Endodermal cell (in vitro differentiated cells): ENCODE measurements around the gene EIF4A2. TPM values are rescaled to one million over a fixed set of nuclear protein-coding genes. Genes with fewer than 3 reads are reported as not detected.
"Not testable (repeated sequence)": the region's sequence is repeated elsewhere in the genome, so short reads cannot be mapped to it uniquely, and the experiment has no call there.

Experiments
- DNase-seq: peaks from one replicate; pipeline ENCODE4 v3.0.0-alpha.2; 2017
- H3K27ac ChIP-seq: 2 replicates; pipeline ENCODE4 v1.5.1; 2013; ENCODE audit warnings: mild to moderate bottlenecking, low read depth, low read length, moderate library complexity
- H3K27me3 ChIP-seq: 2 replicates; pipeline ENCODE4 v1.6.1; 2013; ENCODE audit warnings: mild to moderate bottlenecking, low read length, moderate library complexity; ENCODE audit not compliant: insufficient read depth, control insufficient read depth, poor library complexity, severe bottlenecking
- H3K36me3 ChIP-seq: 2 replicates; pipeline ENCODE4 v1.7.0; 2013; ENCODE audit warnings: mild to moderate bottlenecking, low read length, moderate library complexity; ENCODE audit not compliant: control insufficient read depth, insufficient read depth
- H3K4me1 ChIP-seq: one replicate; pipeline ENCODE4 v1.7.0; 2013; ENCODE audit warnings: low read length; ENCODE audit not compliant: control insufficient read depth, insufficient read depth
- H3K4me3 ChIP-seq: 2 replicates; pipeline ENCODE4 v1.5.1; 2013; ENCODE audit warnings: mild to moderate bottlenecking, low read length, moderate library complexity
- H3K9ac ChIP-seq: 2 replicates; pipeline ENCODE4 v1.6.1; 2013; ENCODE audit warnings: mild to moderate bottlenecking, low read length, moderate library complexity; ENCODE audit not compliant: poor library complexity, severe bottlenecking; ENCODE audit errors: extremely low read depth
- H3K9me3 ChIP-seq: 2 replicates; pipeline ENCODE4 v1.6.1; 2013; ENCODE audit warnings: mild to moderate bottlenecking, low read length, moderate library complexity; ENCODE audit not compliant: control insufficient read depth
- H3K27ac Mint-ChIP-seq: 2 replicates; pipeline ENCODE4 v1.8.0; 2020; ENCODE audit warnings: mixed read lengths
- H3K27me3 Mint-ChIP-seq: 2 replicates; pipeline ENCODE4 v1.8.0; 2021; ENCODE audit warnings: mild to moderate bottlenecking, mixed read lengths; ENCODE audit not compliant: insufficient read depth
- H3K36me3 Mint-ChIP-seq: 2 replicates; pipeline ENCODE4 v1.8.0; 2020; ENCODE audit warnings: low read depth, mixed read lengths
- H3K4me1 Mint-ChIP-seq: 2 replicates; pipeline ENCODE4 v1.8.0; 2020; ENCODE audit warnings: mixed read lengths
- H3K4me3 Mint-ChIP-seq: 2 replicates; pipeline ENCODE4 v1.8.0; 2020; ENCODE audit warnings: mild to moderate bottlenecking, moderate library complexity, mixed read lengths
- H3K9me3 Mint-ChIP-seq: 2 replicates; pipeline ENCODE4 v1.8.0; 2020; ENCODE audit warnings: mild to moderate bottlenecking, mixed read lengths
- CTCF ChIP-seq: fragments of 200-600 bp; sonication (generic); conservative IDR thresholded peaks from 2 replicates; pipeline ENCODE4 v1.5.0; 2021; ENCODE audit warnings: antibody characterized with exemption, mild to moderate bottlenecking
- WGBS, 2 experiments: methylation state at CpG; one replicate each; pipeline versions ENCODE4 v1.1.5 to v1.1.7; 2013; ENCODE audit warnings: missing lambda C conversion rate in 2 of 2, mixed read lengths in 1 of 2; ENCODE audit not compliant: insufficient coverage in 1 of 2, insufficient read length in 1 of 2; 5-methylcytosine and 5-hydroxymethylcytosine counted together
- total RNA-seq, 2 donors: library from RNA; stranded (reverse); fragmentation: NEBNext Ultra II Directional in 1 of 2; extraction: Animal tissue kit (Norgen Biotek cat#: 25700) in 1 of 2; gene quantifications; 2 replicates in 1 of 2; 3 replicates in 1 of 2; pipeline ENCODE4 v1.2.1, GENCODE V29; 2021

EIF4A2 gene
- total RNA-seq, 2 donors from 2014 or later, result 329 TPM

- 91 to 93% methylated on average over 1 of the region's 1 CpG for WGBS, 2 experiments
- no peaks in the 10 kb centered on the region for H3K9me3 ChIP-seq
- H3K4me1 ChIP-seq, result no peaks in the 10 kb centered on the region
- H3K27ac Mint-ChIP-seq, result no peak overlapping the region
- peak; percentile 13 for DNase-seq
- H3K4me1 Mint-ChIP-seq, result peaks cover 6% of the 10 kb centered on the region
- H3K4me3 Mint-ChIP-seq, result no peak overlapping the region
- no peaks in the 10 kb centered on the region for H3K9me3 Mint-ChIP-seq
- peaks cover 2% of the 10 kb centered on the region for H3K27me3 ChIP-seq
- H3K36me3 Mint-ChIP-seq, result no peaks in the 10 kb centered on the region
- no peak overlapping the region for H3K4me3 ChIP-seq
- no peak for TF ChIP-seq CTCF
- no peak overlapping the region for H3K9ac ChIP-seq
- H3K36me3 ChIP-seq, result no peaks in the 10 kb centered on the region
- H3K27me3 Mint-ChIP-seq, result peaks cover 7% of the 10 kb centered on the region
- H3K27ac ChIP-seq, result no peak overlapping the region
These were observed 35.6 kb downstream of the EIF4A2 start for GRCh38 chr3:186818956-186819355.

- H3K9me3 Mint-ChIP-seq, result no peaks in the 10 kb centered on the region
- H3K9me3 ChIP-seq, result no peaks in the 10 kb centered on the region
- peaks cover 29% of the 10 kb centered on the region for H3K27me3 ChIP-seq
- H3K27ac Mint-ChIP-seq, result no peak overlapping the region
- no peak overlapping the region for H3K4me3 Mint-ChIP-seq
- no peaks in the 10 kb centered on the region for H3K36me3 Mint-ChIP-seq
- 68 to 75% methylated on average over 5 to 11 of the region's 11 CpGs for WGBS, 2 experiments
- DNase-seq, result peak; percentile 47
- peaks cover 29% of the 10 kb centered on the region for H3K27me3 Mint-ChIP-seq
- peaks cover 6% of the 10 kb centered on the region for H3K4me1 ChIP-seq
- no peak overlapping the region for H3K27ac ChIP-seq
- H3K4me1 Mint-ChIP-seq, result peaks cover 22% of the 10 kb centered on the region
- no peak overlapping the region for H3K9ac ChIP-seq
- no peak overlapping the region for H3K4me3 ChIP-seq
- TF ChIP-seq CTCF, result peak; percentile 86
- no peaks in the 10 kb centered on the region for H3K36me3 ChIP-seq
These were observed 38.3 kb downstream of the EIF4A2 start for GRCh38 chr3:186821429-186822387.

- 95% methylated on average over 1 of the region's 1 CpG; no CpG with 5 or more reads in 1 of the 2 experiments for WGBS, 2 experiments
- Mint-ChIP-seq H3K27me3 (peaks cover 32% of the 10 kb centered on the region), H3K4me1 (peaks cover 22% of the 10 kb centered on the region)
- not testable (repeated sequence) for H3K9ac ChIP-seq, H3K9me3 Mint-ChIP-seq, H3K36me3 ChIP-seq, H3K36me3 Mint-ChIP-seq, H3K4me1 ChIP-seq, DNase-seq, H3K9me3 ChIP-seq, H3K27ac Mint-ChIP-seq, H3K4me3 ChIP-seq, H3K27ac ChIP-seq, H3K4me3 Mint-ChIP-seq
- peaks cover 30% of the 10 kb centered on the region for H3K27me3 ChIP-seq
These were observed 39.0 kb downstream of the EIF4A2 start for GRCh38 chr3:186822388-186822759.
